HepG2 (cell line): Measurements from ENCODE around the gene MEA1. TPM values are rescaled to one million over a fixed set of nuclear protein-coding genes. Genes with fewer than 3 reads are reported as not detected.

Experiments used
- ADNP ChIP-seq: sonication (generic); formaldehyde crosslinking; IDR thresholded peaks from 2 replicates; pipeline ENCODE4 v1.4.0; 2020; ENCODE audit warnings: missing genetic modification reagents
- CHD2 ChIP-seq: IDR thresholded peaks from 2 replicates; pipeline ENCODE4 v1.6.1; 2011; ENCODE audit warnings: low read depth, low read length, improper control_type of control experiment
- DMAP1 ChIP-seq: IDR thresholded peaks from 2 replicates; pipeline ENCODE4 v1.6.1; 2016
- GABPB1 ChIP-seq: IDR thresholded peaks from 2 replicates; pipeline ENCODE4 v1.6.1; 2016; ENCODE audit warnings: mild to moderate bottlenecking, missing genetic modification reagents, moderate library complexity, missing compliant biosample characterization
- HDAC1 ChIP-seq: sonication (generic); formaldehyde crosslinking; IDR thresholded peaks from 2 replicates; pipeline ENCODE4 v1.5.1; 2020; ENCODE audit warnings: mild to moderate bottlenecking, missing genetic modification reagents
- KDM2A ChIP-seq: sonication (generic); formaldehyde crosslinking; IDR thresholded peaks from 2 replicates; pipeline ENCODE4 v1.4.0; 2020; ENCODE audit warnings: low read depth, missing genetic modification reagents, borderline replicate concordance
- KDM5B ChIP-seq: sonication (generic); formaldehyde crosslinking; IDR thresholded peaks from 2 replicates; pipeline ENCODE4 v1.4.0; 2020; ENCODE audit warnings: missing genetic modification reagents, mild to moderate bottlenecking, borderline replicate concordance
- KLF6 ChIP-seq: IDR thresholded peaks from 2 replicates; pipeline ENCODE4 v1.8.0; 2016; ENCODE audit warnings: missing biosample characterization, missing genetic modification reagents
- KMT2B ChIP-seq: IDR thresholded peaks from 2 replicates; pipeline ENCODE4 v1.6.1; 2016; ENCODE audit warnings: missing genetic modification reagents, missing compliant biosample characterization
- MYNN ChIP-seq: sonication (generic); formaldehyde crosslinking; IDR thresholded peaks from 2 replicates; pipeline ENCODE4 v1.4.0; 2020; ENCODE audit warnings: mild to moderate bottlenecking, low read depth, missing genetic modification reagents
- NAIF1 ChIP-seq: sonication (generic); formaldehyde crosslinking; IDR thresholded peaks from 2 replicates; pipeline ENCODE4 v1.5.0; 2020; ENCODE audit warnings: mild to moderate bottlenecking, missing genetic modification reagents, borderline replicate concordance
- NFATC3 ChIP-seq: sonication (generic); formaldehyde crosslinking; IDR thresholded peaks from 2 replicates; pipeline ENCODE4 v1.5.1; 2020; ENCODE audit warnings: mild to moderate bottlenecking, missing genetic modification reagents
- POLR2G ChIP-seq: fragments of 200-400 bp; formaldehyde crosslinking; IDR thresholded peaks from 2 replicates; pipeline ENCODE4 v1.6.1; 2018; ENCODE audit warnings: mild to moderate bottlenecking, low read depth, low read length, moderate library complexity
- RARA ChIP-seq: IDR thresholded peaks from 2 replicates; pipeline ENCODE4 v1.6.1; 2016; ENCODE audit warnings: missing genetic modification reagents, missing compliant biosample characterization
- SAFB2 ChIP-seq: sonication (generic); formaldehyde crosslinking; IDR thresholded peaks from 2 replicates; pipeline ENCODE4 v1.5.1; 2020; ENCODE audit warnings: missing genetic modification reagents, low read depth, mild to moderate bottlenecking, borderline replicate concordance
- SIX1 ChIP-seq: sonication (generic); formaldehyde crosslinking; IDR thresholded peaks from 2 replicates; pipeline ENCODE4 v1.4.0; 2020; ENCODE audit warnings: missing genetic modification reagents, borderline replicate concordance
- SP5 ChIP-seq: IDR thresholded peaks from 2 replicates; pipeline ENCODE4 v1.6.1; 2016; ENCODE audit warnings: low read depth, borderline replicate concordance
- THYN1 ChIP-seq: sonication (generic); formaldehyde crosslinking; IDR thresholded peaks from 2 replicates; pipeline ENCODE4 v1.8.1; 2023; ENCODE audit warnings: low read depth, mild to moderate bottlenecking, moderate library complexity, missing genetic modification reagents, borderline replicate concordance
- TMF1 ChIP-seq: sonication (generic); formaldehyde crosslinking; IDR thresholded peaks from 2 replicates; pipeline ENCODE4 v1.8.1; 2022; ENCODE audit warnings: low read depth, missing genetic modification reagents
- ZKSCAN1 ChIP-seq: fragments of 150-350 bp; IDR thresholded peaks from 2 replicates; pipeline ENCODE4 v1.6.1; 2014; ENCODE audit warnings: low read length
- ZNF326 ChIP-seq: sonication (generic); formaldehyde crosslinking; IDR thresholded peaks from 2 replicates; pipeline ENCODE4 v1.4.0; 2020; ENCODE audit warnings: missing genetic modification reagents, borderline replicate concordance
- ZNF331 ChIP-seq: sonication (generic); formaldehyde crosslinking; IDR thresholded peaks from 2 replicates; pipeline ENCODE4 v1.4.0; 2020; ENCODE audit warnings: missing genetic modification reagents
- ZNF556 ChIP-seq: sonication (generic); formaldehyde crosslinking; IDR thresholded peaks from 2 replicates; pipeline ENCODE4 v1.4.0; 2020; ENCODE audit warnings: mild to moderate bottlenecking, missing genetic modification reagents, borderline replicate concordance
- ZNF629 ChIP-seq: sonication (generic); formaldehyde crosslinking; conservative IDR thresholded peaks from 2 replicates; pipeline ENCODE4 v1.5.0; 2020; ENCODE audit warnings: missing genetic modification reagents
- ZNF768 ChIP-seq: sonication (generic); formaldehyde crosslinking; IDR thresholded peaks from 2 replicates; pipeline ENCODE4 v1.4.0; 2020; ENCODE audit warnings: missing genetic modification reagents
- polyA plus RNA-seq, 8 experiments: library from polyadenylated mRNA; depleted of rRNA in 3 of 8; stranded (reverse) in 7 of 8; unstranded in 1 of 8; fragments of >200 nt; fragmentation: Illumina TruSeq in 4 of 8; extraction: Trizol in 4 of 8; gene quantifications; 2 replicates each; pipeline versions ENCODE4 v1.2.1 to v1.2.3, GENCODE V29; 2011 to 2016; ENCODE audit warnings: low read depth in 4 of 8, missing spikeins in 1 of 8, mixed read lengths in 1 of 8; ENCODE audit not compliant: insufficient read depth in 1 of 8
- total RNA-seq, 5 experiments: library from RNA; depleted of rRNA; stranded (reverse); fragments of >200 nt; fragmentation: Illumina TruSeq; extraction: Trizol; gene quantifications; 2 replicates each; pipeline ENCODE4 v1.2.3, GENCODE V29; 2016; ENCODE audit warnings: low read depth in 1 of 5
- TF ChIP-seq, protein P1 (sequence below): sonication (generic); formaldehyde crosslinking; IDR thresholded peaks from 2 replicates; pipeline ENCODE4 v1.8.1; 2023; ENCODE audit warnings: missing genetic modification reagents, mild to moderate bottlenecking, borderline replicate concordance
- TF ChIP-seq, protein P2 (sequence below): sonication (generic); formaldehyde crosslinking; IDR thresholded peaks from 2 replicates; pipeline ENCODE4 v1.4.0; 2020; ENCODE audit warnings: missing genetic modification reagents
- TF ChIP-seq, protein P3 (sequence below): sonication (generic); formaldehyde crosslinking; IDR thresholded peaks from 2 replicates; pipeline ENCODE4 v1.4.0; 2020; ENCODE audit warnings: mild to moderate bottlenecking, missing genetic modification reagents

The MEA1 gene
- total and polyA plus RNA-seq, 2 of the 13 experiments (the other 11 are each of a cell fraction or from before 2014, with no cell fraction given), result 75.6 to 86.2 TPM

DNA sequence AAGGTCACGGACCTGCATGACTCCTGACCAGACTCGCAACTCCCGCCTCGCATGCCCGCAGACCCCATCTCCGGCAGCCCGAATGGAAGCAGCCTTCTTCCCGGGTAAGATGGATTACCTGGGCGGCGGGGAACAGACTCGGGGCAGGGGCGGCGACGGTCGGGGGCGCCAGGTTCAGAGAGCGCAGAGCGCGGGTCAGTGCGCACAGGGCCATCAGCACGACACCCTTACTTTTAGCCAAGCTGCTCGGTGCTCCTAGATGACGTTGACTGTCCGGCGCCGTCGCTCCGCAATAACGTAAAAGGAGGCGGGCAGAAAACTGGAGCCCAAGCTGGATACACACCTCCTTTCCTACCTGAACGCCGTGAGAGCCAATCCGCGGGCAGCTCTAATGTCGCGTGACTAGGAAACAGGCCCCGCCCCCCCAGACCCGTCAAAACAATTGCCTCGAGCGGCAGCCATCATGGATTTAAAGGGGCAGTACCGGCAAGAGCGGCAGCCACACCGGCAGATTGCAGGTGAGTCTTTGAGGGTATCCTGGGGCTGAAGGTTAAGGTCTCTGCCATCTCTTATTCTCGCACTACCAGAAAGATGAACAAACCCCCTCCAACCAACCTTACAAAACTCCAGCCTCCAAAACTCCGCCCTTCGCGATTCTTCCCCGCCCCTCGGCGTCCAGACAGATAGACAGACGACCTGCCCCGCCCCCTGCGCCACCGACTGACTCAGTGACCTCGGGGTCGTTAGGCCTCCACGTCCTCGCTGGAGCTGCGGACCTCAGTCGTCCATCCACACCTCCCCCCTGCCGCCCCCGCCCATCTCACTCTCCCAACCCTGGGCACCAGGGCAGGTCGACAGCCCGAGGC, 45.7 kb upstream of the MEA1 start, which contains the start of the genes KLC4 and MRPL2 (continued):
- TF ChIP-seq NAIF1 (CRISPR knock-in tag) (no peak), ZNF768 (CRISPR knock-in tag) (peak; percentile 87), ZNF331 (CRISPR knock-in tag) (peak; percentile 19; the same call in 1 of the 2 replicates), ZNF326 (CRISPR knock-in tag) (no peak), CHD2 (peak; percentile 83), TMF1 (CRISPR knock-in tag) (no peak), SP5 (peak; percentile 98), NFATC3 (CRISPR knock-in tag) (no peak), POLR2G (peak; percentile 90), THYN1 (CRISPR knock-in tag) (no peak), ZNF629 (CRISPR knock-in tag) (no peak), MYNN (CRISPR knock-in tag) (no peak), ZKSCAN1 (peak; percentile 39; the same call in 1 of the 2 replicates), KDM2A (CRISPR knock-in tag) (peak; percentile 79), KDM5B (peak; percentile 39; the same call in 1 of the 2 replicates), KMT2B (CRISPR knock-in tag) (peak; percentile 95), RARA (peak; percentile 94), SIX1 (CRISPR knock-in tag) (no peak), HDAC1 (CRISPR knock-in tag) (peak; percentile 94), ADNP (CRISPR knock-in tag) (no peak), ZNF556 (CRISPR knock-in tag) (no peak; the same call in 1 of the 2 replicates), GABPB1 (CRISPR knock-in tag) (peak; percentile 84), KLF6 (0 out of 2 replicates have a peak, but pooled peaks have one; percentile 76), DMAP1 (CRISPR knock-in tag) (peak; percentile 80), SAFB2 (no peak)
- TF ChIP-seq, protein P1, sequence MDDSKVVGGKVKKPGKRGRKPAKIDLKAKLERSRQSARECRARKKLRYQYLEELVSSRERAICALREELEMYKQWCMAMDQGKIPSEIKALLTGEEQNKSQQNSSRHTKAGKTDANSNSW (CRISPR knock-in tag), result peak; percentile 34; the same call in 1 of the 2 replicates
- TF ChIP-seq, protein P2, sequence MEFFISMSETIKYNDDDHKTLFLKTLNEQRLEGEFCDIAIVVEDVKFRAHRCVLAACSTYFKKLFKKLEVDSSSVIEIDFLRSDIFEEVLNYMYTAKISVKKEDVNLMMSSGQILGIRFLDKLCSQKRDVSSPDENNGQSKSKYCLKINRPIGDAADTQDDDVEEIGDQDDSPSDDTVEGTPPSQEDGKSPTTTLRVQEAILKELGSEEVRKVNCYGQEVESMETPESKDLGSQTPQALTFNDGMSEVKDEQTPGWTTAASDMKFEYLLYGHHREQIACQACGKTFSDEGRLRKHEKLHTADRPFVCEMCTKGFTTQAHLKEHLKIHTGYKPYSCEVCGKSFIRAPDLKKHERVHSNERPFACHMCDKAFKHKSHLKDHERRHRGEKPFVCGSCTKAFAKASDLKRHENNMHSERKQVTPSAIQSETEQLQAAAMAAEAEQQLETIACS (CRISPR knock-in tag), result no peak
- TF ChIP-seq, protein P3, sequence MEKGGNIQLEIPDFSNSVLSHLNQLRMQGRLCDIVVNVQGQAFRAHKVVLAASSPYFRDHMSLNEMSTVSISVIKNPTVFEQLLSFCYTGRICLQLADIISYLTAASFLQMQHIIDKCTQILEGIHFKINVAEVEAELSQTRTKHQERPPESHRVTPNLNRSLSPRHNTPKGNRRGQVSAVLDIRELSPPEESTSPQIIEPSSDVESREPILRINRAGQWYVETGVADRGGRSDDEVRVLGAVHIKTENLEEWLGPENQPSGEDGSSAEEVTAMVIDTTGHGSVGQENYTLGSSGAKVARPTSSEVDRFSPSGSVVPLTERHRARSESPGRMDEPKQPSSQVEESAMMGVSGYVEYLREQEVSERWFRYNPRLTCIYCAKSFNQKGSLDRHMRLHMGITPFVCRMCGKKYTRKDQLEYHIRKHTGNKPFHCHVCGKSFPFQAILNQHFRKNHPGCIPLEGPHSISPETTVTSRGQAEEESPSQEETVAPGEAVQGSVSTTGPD (CRISPR knock-in tag), result no peak
